GM18951 (cell line): Measurements from ENCODE around the gene HDAC10.

Experiments
- POLR2A ChIP-seq: IDR thresholded peaks from 4 replicates; pipeline ENCODE4 v1.6.1; 2011; ENCODE audit warnings: mild to moderate bottlenecking; ENCODE audit not compliant: insufficient read length, insufficient read depth; ENCODE audit errors: extremely low read depth
- in situ Hi-C: fragments of 300-500 bp; cut with MboI; formaldehyde crosslinking; loops from one replicate; pipeline ENCODE4 v1.12.0; 2022; ENCODE audit warnings: low sequenced_read_pairs, mixed read lengths, inconsistent platforms; ENCODE audit not compliant: unreplicated experiment

HDAC10 gene, protein sequence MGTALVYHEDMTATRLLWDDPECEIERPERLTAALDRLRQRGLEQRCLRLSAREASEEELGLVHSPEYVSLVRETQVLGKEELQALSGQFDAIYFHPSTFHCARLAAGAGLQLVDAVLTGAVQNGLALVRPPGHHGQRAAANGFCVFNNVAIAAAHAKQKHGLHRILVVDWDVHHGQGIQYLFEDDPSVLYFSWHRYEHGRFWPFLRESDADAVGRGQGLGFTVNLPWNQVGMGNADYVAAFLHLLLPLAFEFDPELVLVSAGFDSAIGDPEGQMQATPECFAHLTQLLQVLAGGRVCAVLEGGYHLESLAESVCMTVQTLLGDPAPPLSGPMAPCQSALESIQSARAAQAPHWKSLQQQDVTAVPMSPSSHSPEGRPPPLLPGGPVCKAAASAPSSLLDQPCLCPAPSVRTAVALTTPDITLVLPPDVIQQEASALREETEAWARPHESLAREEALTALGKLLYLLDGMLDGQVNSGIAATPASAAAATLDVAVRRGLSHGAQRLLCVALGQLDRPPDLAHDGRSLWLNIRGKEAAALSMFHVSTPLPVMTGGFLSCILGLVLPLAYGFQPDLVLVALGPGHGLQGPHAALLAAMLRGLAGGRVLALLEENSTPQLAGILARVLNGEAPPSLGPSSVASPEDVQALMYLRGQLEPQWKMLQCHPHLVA

DNA sequence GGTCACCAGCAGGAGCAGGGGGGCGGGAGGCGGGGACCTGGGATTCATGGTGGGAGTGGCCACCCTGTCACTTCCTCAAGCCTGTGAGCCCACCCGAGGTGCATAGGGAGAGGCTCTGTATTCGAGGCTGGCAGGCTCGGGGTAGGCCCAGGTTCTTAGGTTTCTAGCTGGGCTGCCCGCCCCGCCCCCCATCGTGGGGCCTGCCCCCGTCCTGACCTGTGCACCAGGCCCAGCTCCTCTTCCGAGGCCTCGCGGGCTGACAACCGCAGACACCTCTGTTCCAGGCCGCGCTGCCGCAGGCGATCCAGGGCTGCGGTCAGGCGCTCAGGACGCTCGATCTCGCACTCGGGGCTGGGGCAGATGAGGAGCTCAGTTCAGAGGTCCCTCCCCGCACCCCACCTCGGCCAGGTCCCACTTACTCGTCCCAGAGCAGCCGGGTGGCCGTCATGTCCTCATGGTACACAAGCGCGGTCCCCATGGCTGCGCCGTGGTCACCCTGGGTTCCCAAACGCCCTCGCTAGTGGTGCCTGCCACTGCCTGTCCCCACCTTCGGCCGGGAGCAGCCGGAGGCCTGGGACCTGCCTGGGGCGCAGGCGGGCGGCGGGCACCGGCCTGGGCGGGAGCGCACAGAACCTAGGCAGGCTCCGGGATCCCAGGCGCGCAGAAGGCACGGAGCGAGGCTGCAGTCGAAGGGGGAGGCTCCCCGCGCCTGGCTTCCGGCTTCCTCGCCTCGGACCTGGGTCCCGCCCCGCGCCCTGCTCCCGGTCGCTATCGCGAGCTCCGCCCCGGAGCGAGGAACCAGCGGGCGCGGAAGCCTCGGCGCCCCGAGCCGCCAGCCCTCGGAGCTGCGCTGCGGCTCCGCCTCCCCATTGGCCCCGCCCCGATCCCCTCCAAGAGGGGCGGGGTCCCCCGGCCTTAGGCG is at the start of gene HDAC10:
Gene HDAC10, minus strand, starts transcription at position 711 of the 922 bp plus-strand sequence. Its CDS starts 233 bp downstream, at position 478.
- peak; percentile 79 for TF ChIP-seq POLR2A

DNA sequence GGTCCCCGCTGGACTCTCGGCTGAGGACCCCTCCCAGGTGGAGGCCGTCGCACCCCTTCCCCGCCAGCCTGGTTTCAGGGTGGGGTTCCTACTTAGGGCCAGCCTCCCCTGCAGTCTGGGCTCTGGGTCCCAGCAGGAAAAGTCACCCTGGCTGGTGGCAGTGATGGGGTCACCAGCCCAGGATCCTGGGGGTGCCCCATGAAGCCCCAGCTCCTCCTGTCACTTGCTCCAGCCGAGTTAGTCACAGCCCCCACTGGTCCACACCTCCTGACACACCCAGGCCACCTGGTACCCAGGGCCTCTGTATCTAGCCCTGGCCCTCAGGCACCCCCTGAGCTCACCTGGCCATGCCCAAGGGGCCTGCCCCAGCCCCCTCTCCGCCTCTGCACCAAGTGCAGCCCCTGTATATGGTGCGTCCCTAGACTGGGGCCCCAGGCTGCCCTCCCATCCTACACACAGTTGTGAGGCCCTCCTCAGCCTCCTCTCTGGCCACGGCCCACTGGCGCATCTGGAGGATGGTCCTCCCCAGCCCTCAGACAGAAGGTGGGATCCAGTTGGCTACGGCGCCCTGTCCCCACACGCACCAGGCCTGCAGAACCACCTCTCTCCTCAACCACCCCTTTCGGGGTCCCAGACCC is 49.7 kb upstream of the HDAC10 start:
- TF ChIP-seq POLR2A = no peak
- in situ Hi-C loops = no loop called here

More for the DNA sequence above, at the start of gene HDAC10:
- in situ Hi-C loops = no loop called here

DNA sequence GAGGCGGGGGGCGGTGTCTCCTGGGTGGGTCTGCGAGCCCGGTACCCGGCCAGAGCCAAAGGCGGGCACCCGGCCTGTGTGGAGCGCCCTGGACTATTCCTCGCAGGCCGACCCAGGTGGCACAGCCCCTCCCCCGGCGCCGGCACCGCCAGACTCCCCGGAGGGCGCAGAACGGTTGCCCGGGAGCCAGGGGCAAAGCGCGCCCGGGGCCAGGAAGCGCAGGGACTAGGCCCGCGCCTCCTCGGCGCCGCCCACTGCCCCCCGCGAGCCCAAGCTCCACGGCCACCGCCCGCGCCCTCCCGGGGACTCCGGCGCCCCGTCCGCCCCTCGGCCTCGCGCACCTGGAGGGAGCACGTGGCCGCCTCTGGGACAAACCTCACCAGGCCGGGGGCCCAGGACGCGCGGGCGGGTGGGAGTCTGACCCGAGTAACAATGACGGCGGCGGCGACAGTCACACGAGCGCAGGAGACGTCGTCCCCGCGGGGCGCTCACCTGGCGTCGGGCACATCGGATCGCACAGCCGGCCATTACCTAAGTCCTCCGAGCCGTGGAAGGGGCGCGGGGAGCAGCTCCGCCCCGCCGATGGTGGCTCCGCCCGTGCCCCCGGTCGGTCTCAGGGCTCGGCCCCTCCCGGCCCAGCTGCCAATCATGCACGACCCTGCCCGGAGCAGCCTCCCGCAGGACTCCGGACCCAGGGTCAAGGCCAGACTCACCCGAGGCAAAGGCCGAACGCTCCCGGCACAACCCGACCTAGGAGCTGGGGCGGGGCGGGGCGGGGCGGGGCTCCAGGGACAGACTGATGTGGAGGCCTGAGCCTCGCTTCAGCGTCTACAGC is 48.9 kb upstream of the HDAC10 start:
- in situ Hi-C loops = no loop called here
- TF ChIP-seq POLR2A = no peak

DNA sequence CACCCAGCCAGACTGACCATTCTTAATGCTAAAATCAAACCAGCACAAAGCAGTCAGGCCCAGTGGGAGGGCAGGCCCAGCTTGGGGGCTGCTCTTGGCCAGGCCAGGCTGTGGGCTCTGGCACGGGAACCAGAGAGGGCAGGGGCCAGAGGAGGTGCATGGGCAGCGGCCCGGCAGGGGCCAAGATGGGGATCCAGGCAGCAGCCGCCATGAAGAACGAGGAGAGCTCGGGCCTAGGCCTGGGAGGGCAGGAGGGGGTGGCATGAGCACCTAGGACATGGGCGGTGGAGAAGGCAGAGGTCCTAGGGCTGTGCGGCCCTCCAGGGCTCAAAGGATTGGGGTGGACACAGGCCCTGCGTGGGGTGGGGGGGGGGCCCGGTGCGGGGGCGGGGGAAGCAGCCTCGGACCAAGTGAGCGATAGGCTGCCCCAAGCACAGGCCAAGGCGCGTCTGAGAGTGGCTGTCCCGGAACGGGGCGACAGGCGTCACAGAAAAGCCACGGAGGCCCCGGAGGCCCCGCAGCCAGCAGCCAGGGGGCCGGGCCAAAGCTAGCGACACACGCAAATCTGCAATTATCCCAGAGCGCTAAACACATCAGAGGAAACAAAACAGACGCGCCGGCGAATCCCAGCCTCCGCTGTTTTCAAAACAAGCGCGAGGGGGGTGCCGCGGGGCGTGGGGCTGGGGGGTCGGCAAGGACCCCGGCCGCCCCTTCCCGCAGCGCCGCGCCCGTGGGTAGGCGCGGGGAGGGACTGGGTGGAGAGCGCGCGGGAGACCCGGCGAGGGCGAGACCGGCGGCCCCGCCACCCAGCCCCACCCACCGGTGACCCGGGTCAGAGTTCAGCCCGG is 48.1 kb upstream of the HDAC10 start:
- in situ Hi-C loops = no loop called here
- TF ChIP-seq POLR2A = no peak

DNA sequence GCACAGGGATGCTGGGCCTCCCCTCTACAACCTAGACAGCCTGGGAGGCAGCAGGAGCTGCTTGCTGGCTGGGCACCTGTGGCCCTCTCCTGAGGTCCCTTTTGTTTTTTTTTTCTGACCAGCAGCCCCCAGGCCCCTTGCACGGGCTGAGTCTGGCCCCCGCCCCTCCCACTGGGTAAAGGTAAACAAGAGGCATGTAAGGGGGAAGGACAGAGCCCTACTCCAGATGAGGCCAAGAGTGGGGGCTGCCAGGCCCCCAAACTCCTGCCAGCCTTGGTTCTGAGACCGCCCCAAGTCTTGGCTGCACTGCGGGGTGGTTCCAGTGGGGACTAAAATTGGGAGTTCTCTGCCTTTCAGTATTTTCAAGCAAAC is 47.2 kb upstream of the HDAC10 start:
- in situ Hi-C loops = no loop called here
- no peak for TF ChIP-seq POLR2A

DNA sequence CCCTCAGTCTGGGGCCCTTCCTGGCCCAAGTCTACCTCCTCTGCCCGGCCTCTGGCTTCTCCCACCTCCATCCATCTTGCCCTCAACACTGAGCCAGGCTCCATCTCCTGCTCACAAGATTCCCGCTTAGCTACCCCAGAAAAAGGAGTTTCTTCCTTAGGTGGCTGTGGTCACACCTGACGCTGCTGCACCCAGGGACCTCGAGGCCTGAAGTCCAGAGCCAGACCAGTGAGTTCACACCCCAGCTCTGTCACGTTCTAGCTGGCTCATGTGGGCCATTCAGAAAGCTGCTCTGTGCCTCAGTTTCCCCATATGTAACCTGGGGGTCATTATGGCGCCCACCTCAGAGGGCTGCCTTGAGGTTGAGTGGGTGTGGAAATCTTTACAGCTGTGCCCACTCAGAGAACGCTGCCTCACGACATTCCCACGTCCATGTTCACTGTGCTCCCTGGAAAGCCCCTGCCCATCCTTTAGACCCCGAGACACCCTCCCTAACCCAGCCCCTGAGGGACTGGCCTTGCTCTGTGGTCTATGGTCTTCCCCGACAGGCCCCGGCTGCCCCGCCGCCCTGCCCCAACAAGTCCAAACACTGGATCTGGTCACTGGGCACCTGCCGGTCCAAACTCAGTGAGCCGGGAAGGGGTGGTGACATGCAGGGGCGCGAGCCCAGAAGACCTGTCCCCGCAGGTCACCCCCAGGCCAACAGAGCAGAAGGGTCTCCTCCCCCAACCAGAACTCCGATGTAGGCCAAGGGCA is 46.6 kb upstream of the HDAC10 start:
- TF ChIP-seq POLR2A = no peak
- in situ Hi-C loops = no loop called here

DNA sequence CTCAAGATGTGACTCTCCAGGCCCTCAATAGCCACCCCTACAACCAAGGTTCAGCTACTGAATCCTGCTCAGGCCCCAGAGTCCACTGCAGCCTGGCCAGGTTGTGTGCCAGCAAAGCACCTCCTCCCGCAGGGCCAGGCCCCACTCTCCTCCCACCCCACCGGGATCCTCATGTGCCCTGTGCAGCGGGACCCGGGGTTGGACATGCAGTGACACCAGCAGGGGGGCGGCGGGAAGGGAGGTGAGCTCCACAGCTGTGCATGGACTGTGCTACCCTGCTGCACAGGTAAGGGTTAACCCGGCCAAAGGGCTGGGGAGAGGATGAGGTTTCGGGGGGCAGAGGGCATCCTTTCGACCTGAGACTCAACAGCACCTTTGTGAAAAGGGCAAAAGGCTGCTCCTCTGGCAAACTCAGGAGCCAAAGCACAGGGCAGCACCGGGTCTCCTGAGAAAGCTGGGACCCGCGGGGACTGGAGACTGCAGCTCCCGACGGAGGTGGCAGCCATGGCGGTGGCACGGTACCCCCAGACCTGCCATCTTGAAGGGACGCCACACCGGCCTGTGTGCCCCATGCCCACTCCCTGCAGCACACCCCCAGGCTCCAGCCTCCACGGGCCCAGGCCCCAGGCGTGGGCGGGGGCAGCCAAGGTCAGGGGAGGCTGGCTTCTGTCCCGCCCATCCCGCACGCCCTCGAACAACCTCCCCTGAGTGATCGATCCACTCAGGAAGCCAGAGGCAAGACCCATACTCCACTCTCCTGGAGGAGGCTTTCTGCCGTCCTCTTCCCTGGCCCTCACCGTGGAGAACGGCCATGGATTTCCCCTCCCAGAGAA is 45.8 kb upstream of the HDAC10 start:
- no peak for TF ChIP-seq POLR2A
- in situ Hi-C loops = no loop called here

DNA sequence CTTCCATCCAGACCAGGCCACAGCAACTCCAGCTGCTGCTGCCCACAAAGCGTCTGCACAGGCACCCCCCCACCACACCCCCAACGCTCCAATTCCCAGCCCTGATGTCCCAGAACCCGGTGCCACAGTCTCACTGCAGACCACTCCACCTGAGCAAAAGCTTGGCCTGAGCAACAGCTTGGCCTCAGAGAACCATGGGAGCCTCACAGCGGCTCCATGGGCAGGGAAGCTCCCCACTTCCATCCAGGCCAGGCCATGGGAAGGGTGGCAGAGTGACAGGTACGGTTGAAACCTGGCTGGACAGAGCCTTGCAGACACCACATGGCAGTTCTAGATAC is 43.2 kb upstream of the HDAC10 start:
- in situ Hi-C loops = no loop called here
- TF ChIP-seq POLR2A = no peak

DNA sequence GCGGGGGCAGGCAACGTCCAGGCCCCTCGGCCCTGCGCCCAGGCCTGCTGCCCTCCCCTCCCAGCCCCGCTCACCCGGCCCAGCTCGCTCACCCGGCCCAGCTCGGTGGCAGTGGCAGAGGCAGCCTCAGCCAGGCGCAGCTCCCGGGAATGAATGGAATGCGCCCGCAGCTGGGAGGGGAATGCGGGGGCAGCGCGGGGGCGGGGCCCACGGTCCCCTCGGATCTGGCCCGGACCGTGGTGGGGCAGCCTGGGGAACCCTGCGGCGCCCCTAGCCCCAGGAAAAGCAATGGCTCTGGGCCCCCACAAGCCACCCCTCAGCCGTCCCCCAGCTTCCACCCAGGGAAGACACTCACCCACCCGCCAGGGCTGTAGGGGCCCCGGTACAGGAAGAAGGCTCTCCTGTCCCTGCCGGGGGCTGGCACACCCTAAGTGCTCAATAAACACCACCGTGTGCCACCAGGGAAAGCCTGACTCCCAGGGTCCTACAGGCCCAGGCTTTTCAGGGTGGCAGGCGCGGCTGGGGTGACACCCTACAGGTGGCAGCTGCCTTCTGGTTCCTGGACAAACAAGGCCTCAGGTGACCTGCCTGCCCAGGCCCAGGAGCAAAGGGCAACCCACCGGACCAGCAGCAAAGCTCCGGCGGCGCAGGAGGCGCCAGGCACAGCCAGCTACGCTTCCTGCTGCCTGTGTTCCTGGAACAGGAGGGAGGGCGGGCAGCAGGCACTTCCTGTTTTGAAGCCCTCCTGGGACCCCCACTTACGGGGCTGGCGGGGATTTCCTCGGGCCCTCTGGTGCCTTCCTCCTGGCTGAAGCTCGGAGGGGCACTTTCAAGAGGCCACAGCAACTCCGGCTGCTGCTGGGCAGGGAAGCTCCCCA is 42.6 kb upstream of the HDAC10 start:
- in situ Hi-C loops = no loop called here
- TF ChIP-seq POLR2A = no peak
